NCI-H2227 (cell line): ENCODE results near the gene CASP8AP2.
"Not testable (repeated sequence)": the region's sequence is repeated elsewhere in the genome, so short reads cannot be mapped to it uniquely, and the experiment has no call there.

Source experiments
- DNase-seq: peaks from one replicate; lab custom pipeline; 2025; ENCODE audit not compliant: unreplicated experiment; lab: John Stamatoyannopoulos, UW

CASP8AP2 gene

DNA sequence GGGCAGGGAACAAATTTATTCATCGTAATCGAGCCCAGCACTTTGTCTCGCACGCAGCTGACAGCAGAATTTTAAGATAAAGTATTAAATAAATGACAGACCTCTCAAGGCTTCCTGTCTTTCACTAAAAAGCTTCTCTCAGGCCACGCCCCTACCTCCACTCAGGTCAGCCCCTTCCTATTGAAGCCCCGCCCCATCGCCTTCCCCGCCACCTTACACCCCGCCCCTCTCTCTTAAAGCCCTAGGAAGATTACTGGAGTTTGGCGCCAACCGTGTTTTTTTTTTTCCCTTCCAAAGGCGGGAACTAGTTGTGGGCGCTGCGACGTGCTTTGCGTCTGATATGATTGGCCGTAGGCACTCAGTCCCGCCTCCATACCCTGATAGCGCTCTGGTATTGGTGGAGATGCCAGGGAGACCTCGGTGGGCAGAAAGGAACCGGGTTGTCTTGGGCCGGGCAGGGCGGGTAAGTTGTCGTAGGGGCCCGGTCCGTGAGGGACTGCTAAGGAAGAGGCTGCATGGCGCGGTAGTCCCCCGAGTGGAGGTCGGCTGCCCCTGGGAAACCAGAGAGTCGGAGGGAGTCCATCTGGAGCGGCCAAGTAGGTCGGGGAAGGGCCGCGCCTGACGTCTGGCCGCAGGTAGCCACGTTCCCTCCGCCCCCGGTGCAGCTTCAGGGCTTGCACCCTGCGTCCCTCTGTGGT, at the start of gene CASP8AP2:
CASP8AP2 (plus strand) TSS at position 409 of the 698 bp plus-strand sequence.
- peak; percentile 97 for DNase-seq

DNA sequence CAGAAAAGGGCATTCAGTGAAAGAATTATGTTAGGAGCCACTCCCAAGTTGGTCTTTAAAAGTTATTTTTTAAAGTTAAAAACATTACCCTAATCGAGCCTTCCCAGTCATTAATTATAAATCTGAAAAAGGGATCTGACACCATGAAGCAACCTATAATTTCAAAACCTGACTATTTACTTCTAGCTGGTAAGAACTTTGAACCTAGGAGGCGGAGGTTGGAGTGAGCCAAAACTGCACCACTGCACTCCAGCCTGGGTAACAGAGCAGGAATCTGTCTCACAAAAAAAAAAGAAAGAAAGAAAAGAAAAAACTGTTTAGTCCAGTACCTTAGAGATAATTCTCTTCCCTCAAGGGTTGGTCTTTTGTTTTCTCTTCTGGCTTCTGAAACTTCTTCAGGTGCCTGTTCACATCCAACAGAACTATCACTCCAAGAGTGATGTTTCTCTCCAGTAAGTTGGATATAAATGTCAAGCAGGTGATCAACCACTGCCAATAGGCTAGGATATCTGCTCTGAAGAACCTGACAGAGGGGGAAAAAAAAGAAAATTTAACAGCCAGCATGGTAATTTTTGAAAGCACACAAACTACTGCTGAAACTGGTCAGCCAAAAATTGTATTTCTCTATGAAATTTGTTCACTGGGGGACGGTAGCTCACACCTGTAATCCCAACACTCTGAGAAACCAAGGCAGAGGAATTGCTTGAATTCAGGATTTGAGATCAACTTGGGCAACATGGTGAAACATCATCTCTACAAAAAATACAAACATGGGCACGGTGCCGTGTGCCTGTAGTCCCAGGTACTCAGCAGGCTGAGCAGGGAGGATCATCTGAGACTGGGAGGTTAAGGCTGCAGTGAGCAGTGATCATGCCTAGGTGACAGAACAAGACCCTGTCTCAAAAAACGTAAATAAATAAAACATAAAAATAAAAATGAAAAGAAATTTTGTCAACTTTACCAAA, 48.3 kb upstream of the CASP8AP2 start:
- no peak for DNase-seq

DNA sequence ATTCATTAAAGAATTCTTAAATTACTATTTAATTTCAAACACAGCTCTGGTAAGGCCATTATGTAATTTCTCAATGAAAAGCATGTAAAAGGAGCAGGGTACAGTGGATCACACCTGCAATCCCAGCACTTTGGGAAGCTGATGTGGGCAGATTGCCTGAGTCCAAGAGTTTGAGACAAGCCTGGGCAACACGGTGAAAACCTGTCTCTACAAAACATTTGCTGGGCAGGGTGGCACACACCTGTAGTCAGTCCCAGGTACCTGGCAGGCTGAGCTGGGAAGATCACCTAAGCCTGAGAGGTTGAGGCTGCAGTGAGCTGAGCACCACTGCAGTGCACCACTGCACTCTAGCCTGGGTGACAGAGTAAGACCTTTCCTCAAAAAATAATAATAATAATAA, 47.5 kb upstream of the CASP8AP2 start:
- no peak for DNase-seq

DNA sequence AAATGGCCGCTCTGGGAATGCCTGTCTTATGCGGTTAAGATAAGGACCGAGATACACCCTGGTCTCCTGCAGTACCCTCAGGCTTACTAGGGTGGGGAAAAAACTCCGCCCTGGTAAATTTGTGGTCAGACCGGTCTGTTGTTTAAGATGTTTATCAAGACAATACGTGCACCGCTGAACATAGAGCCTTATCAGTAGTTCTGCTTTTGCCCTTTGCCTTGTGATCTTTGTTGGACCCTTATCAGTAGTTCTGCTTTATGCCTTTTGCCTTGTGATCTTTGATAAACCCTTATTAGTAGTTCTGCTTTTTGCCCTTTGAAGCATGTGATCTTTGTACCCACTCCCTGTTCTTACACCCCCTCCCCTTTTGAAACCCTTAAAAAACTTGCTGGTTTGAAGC, 46.4 kb upstream of the CASP8AP2 start:
- DNase-seq, result not testable (repeated sequence)

DNA sequence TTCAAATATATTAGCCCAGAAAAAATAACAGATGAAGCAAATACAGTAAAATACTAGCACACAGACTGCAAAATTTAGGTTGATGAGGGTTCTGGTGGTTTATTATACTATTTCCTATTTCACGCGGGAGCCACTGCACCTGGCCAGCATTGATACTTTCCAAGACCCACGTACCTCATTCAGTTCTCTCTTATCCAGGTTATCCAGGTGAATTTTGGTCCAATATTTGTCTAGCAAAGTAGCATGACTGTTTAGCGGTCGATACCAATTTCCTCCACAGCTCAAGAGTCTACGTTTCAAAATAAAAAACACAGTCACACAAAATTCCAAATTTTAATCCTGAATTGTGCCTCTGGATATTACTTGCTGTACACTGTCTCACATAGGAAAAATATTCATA, 44.8 kb upstream of the CASP8AP2 start:
- DNase-seq, result no peak

DNA sequence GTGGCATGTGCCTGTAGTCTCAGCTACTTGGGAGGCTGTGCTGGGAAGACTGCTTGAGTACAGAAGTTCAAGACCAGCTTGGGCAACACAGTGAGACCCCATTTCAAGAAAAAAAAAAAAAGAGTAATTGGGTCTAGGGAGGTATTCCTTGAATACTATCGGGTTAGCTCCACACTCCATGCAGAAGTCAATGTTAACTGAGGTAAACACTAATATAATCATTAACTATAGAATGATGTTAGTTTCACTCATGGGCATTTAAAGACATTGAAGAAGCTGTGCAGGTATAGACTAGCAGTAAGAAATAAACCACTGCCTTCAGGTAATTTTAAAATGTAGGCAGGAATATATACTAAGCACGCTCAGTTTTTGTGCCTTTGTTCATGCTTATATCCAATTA, 42.7 kb upstream of the CASP8AP2 start:
- no peak for DNase-seq

DNA sequence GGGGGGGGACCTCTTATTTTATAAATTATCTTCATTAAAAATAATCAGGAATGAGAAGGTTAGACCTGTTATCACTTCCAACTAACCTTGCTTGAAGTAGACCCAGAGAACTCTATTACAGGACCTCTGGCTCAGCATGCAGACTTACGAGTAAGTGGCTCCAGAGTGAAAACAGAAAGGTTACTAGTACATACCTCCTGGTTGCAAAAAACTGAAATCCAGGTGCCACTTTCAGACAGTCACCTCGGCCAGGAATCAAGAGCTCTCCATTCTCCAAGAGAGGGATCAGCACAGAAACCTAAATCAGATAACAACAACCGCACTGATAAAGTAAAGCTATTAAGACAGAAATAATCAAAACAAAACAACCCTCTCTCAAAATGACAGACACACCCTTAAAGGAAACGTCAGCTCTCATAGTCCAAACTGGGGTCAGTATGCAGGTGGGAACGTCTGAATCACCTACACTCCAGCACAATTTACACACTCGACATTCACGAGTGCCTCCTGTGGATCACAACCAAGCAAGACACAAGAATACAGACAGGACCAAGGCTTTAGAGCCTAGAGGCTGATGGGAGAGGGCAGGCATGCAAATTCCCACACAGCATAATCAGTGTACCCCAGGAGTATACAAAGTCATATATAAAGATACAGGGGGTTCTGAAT, 41.9 kb upstream of the CASP8AP2 start:
- DNase-seq, result no peak

DNA sequence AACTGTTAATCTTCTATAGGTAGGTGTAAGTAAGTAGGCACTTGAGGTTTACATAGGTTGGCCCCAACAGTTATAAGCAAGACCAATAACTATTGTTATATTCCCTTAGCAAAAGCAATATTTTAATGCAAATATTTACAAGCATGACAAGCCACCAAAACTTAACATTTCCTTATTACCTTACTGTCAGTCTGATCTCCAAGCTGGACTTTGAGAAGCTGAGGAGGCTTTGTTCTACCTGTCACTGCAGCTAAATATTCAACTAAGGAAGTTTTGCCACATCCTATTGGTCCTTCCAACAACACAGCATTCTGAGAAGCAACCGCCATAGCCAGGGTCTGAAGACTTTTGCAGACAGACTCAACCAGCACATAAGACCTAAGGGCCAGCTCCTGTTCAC, 39.7 kb upstream of the CASP8AP2 start:
- DNase-seq, result no peak

DNA sequence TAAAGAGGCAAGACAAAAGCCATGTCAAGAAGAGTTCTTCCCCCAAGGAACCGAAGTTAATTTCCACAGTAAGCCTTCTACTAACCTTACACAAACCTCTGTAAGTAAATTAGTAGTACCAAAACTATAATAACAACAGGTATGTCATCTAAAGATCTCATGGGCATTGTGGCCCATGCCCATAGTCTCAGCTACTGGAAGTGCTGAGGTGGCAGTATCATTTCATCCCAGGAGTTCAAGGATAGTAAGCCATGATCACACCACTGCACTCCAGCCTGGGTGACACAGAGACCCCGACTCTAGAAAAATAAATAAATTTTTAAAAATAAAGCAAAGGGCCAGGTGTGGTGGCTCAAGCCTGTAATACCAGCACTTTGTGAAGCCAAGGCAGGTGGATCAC, 39.3 kb upstream of the CASP8AP2 start:
- no peak for DNase-seq

DNA sequence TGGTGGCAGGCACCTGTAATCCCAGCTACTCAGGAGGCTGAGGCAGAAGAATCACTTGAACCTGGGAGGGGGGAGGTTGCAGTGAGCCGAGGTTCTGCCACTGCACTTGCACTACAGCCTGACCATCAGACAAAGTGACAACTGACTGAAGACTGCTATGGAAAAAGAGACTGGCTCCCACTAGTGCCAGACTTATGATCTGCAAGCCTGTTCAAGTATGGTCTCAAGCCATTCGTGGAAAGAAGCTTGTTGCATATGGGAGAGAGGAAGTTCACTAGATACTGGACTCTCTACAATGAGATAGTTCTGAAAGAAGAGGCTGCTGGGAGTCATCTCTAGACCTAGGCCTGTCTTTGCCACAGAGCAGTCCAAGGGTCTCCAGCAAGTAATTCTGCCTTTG, 36.8 kb upstream of the CASP8AP2 start:
- peak; percentile 24 for DNase-seq

DNA sequence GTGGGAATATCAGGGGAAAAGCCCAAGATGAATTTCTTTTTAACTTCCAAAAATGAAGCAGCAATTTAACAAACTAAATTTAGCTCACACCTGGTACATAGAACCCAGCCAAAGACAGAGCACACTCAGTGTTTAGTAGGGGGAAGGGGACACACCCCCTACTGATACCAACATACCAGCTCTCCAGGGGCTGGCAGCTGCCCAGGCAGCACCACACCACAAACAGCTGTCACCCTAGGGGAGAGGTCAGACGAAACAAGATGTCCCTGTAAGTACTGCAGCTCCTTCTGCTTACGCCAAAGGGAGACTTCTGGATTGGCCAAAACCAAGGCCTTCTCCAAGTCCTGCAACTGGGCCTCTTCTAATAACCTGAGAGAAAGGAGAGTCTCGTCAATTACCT, 36.1 kb upstream of the CASP8AP2 start:
- no peak for DNase-seq

DNA sequence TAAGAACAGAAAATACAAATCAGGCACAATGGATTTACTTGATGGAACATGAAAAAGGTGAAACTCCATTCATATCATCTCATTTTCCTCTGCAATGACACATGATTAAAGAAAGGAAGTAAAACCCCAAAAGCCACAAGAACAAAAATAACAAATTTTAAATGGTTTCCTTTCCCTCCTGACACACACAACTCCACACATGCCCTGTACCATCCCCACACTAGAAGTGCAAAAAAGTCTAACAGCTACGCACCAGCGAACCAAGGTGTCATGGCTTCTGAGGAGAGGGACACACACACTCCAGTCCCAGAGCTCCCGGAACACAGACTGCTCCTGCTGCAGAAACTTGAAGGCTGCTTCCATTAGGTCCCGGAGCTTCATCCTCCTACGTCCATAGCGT, 35.4 kb upstream of the CASP8AP2 start:
- DNase-seq, result no peak

DNA sequence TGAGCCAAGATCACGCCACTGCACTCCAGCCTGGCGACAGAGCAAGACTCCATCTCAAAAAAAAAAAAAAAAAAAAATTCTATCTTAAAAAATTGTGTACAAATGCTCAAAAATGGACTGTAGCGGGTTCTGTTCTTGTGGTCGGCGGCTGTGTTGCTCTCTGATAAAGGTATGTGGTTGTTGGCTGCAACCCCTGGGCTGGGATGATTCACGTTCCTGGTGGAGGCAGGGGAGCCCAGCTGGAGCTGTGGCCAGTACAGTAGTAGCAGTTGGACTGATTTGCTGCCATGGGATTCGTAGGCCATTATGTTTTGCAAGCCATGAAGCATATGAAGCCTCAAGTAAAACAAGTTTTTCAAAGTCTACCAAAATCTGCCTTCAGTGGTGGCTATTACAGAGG, 32.4 kb upstream of the CASP8AP2 start:
- no peak for DNase-seq

DNA sequence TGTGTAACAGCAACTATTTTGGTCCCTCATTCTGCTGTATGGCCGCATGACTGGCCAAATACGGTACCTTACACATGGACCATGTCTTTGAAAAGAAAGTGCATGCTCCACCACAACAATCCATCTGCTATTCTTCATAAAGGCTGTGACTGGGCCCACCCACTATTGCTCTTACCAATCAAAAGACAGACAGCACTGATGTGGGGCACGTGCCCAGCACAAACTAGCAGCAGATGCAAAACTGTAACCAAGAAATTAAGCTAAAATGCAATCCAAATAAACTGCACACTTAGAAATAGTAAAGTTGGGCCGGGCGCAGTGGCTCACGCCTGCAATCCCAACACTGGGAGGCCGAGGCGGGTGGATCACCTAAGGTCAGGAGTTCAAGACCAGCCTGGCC, 30.6 kb upstream of the CASP8AP2 start:
- DNase-seq, result no peak

DNA sequence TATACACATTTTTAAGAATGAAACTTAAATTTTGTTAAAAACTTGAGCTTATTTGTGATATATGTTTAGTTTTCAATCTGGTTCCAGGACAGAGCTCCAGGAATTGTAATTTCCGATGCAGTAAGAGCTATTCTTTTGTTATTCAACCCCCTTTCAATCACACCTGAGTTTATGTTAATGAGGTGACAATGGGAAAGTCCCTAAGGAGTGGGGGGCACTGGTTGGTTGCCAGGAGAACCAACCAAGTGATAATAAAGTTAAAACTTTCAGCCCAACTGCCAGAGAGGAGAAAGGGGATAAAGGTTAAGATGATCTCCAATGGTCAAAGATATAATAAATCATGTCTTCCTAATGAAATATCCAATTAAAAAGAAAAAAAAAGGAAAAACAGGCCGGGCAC, 29.9 kb upstream of the CASP8AP2 start:
- no peak for DNase-seq

DNA sequence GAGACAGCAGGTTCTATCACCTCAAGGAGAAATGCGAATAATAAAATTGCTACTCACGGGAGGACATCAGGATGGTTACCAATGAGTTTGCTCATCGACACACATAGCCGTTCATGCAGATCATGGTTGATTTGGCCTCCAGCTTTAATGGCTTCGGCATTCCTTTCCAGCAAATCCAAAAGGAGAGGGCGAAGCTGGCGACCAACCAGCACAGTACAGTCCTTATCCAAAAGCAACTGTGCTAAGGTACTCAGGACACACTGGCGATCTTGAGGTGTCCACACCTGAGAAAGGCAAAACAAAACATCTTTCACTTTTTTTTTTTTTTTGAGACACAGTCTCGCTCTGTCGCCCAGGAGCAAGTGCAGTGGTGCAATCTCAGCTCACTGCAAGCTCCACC, 26.4 kb upstream of the CASP8AP2 start:
- DNase-seq, result no peak

DNA sequence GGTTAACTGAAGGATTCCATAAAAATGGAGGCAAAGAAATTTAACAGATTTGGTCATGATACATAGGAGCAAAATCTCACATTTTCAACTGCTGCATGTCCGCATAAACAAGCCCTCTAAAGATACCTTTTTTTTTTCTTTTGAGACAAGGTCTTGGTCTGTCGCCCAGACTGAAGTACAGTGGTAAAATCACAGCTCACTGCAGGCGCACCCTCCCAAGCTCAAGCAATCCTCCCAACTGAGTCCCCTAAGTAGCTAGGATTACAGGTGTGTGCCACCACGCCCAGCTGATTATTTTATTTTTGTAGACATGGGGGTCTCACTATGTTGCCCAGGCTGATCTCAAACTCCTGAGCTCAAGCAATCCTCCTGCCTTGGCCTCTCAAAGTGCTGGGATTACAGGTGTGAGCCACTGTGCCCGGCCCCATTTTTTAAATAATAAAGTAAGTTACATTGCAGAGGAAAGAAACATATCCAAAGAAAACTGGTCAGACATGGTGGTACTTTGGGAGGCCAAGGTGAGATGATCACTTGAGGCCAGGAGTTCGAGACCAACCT, 23.8 kb upstream of the CASP8AP2 start:
- no peak for DNase-seq

DNA sequence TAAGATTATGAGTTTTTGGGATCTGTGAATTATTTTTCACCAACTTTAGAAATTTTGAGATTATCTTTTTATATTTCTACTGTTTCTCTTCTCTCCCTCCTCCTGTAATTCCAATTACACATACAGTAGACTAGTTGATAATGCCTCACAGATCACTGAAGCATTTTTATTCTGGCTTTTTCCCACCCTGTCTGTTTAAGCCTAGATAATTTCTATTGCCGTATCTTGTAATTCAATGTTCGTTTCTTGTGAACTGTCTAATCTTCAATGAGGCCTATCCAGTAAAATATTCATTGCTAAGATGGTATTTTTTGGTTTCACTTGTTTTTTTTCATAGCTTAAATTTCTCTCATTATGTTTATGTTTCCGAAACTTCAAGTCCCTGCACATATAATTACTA, 22.1 kb upstream of the CASP8AP2 start:
- no peak for DNase-seq

DNA sequence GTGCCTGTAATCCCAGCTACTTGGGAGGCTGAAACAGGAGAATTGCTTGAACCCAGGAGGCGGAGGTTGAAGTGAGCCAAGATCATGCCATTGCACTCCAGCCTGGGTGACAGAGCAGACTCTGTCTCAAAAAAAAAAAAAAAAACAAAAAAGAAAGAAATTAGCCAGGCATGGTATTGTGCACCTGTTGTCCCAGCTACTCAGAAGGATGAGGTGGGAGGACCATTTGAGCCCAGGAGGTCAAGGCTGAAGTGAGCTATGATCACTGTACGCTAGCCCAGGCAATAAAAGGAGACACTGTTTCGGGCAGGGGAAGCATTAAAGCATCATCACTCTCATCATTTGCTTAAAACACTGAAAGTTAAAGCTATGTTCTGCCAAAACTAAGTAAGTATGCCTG, 16.3 kb upstream of the CASP8AP2 start:
- not testable (repeated sequence) for DNase-seq

DNA sequence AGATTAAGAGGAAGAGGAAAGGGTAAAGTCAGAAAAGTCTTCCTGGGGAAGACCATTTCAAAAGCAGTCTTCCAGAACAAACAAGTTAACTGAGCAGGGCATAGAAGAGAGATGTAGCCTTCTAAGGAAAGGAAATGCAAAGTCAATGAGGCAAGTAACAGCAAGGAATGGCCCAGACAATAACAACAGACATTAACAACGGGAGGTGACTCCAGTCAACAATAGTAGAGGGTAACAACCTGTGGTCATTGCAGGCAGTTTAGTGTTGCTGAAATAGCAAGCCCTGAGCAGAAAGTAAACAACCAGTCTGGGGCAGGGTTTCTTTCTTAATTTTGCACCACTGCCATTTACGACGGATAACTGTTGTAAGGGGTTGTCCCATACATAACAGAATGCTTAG, 12.2 kb upstream of the CASP8AP2 start:
- no peak for DNase-seq

DNA sequence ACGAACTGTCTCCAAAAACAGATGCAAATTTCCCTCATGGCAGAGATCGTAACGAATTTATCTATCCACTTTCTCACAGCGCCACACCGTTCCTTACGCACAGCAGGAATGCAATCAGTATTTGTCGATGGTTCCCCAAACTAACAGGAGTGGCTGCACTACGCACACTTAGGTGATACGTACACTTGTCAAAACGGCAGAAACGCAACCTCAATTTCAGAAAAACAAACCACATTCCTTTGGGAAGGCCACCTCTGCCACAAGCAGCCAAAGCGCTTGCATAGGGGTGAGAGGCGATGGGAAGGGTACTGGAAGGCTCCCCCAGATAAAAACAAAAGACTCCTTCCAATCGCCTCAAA, 10.7 kb upstream of the CASP8AP2 start:
- DNase-seq, result peak; percentile 31
